ENCODE measurements around the gene DLX4.

The DLX4 gene, protein sequence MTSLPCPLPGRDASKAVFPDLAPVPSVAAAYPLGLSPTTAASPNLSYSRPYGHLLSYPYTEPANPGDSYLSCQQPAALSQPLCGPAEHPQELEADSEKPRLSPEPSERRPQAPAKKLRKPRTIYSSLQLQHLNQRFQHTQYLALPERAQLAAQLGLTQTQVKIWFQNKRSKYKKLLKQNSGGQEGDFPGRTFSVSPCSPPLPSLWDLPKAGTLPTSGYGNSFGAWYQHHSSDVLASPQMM

GRCh38 chr17:49969134-49969759 lies at the start of gene DLX4:
Gene DLX4, plus strand, starts transcription at chr17:49969190. Its CDS starts 279 bp downstream, at chr17:49969469.
- DNase-seq (no peak), ATAC-seq (no peak)

- DNase-seq (no peak), ATAC-seq (no peak)
These were observed 48.8 kb upstream of the DLX4 start for GRCh38 chr17:49920030-49920769.

DNA sequence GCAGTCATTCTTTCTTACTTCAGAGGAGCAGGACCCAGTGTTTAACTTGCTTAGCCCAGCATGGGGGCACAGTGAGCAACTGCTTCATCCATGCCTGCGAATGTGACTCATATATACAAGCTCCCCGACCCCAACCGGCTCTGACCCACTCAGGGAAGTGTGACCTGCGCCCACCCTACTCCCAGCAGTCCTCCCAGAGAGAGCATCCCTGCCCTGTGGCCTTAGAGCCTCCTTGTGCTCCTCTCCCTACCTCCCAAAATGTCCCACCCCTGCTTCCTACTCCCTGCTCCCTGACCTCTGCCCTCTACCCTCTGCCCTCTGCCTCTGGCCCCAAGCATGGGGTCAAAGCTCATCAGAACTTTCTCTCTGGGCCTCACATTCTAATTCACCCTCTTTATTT lies 46.9 kb upstream of the DLX4 start:
- no peak for DNase-seq

DNA sequence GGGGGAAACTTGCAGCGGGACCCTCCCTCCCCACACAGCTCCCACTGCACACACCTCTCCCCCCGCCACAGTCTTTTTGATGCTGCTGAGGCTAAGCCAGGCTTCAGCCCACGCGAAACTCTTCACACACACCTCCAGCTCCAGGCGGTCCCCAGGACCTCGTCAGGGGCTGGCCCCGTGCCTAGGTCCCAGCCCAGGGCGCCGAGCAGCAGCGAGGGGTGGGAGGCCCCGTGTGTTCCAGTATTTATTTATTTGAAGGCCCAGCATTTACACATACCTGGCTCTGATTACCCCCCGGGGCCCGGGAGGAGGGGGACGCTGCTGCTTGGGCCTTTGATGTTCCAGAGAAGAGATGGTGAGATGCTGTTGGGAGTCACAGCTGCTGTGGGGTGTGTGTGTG lies 44.9 kb upstream of the DLX4 start:
- ATAC-seq (no peak), DNase-seq (no peak)

More for the DNA sequence above, 46.9 kb upstream of the DLX4 start:
- no peak for ATAC-seq

DNA sequence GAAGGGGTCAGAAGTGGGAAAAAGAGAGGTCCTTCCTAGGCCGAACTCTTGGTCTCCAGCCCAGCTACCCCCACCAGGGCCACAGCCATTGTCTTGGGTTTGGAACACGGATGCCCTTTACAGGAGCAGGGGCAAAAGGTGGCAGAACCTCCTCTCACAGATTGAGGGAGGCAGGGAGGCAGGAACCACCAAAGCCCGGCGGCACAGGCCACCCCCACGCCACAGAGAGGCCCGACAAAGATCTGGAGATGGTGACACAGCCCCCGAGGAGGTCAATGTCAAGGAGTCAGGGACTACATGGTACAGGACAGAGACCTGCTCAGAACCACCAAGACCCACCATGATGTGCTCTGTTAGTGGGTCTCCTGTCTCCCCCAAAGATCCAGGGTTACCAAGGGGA lies 44.4 kb upstream of the DLX4 start:
- ATAC-seq (no peak), DNase-seq (no peak)

DNA sequence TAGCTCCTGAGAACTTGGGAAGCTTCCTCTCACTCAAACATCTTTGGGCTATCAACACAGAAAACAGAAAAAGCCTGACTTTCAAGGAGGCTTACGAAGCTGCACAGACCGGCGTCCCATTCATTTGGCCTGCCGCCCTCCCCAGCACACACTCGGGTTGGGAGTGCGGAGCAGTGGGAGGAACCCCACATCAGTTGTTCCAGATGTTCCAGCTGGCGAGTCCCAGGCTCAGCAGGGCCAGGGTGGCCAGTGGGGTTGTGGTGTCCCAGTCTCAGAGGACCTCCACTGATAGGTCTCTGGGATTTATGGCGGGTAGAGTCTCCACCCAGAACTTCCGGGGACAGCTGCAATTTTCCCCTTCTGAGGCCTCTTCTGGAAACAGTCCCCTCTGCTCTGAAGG lies 43.1 kb upstream of the DLX4 start:
- DNase-seq (no peak), ATAC-seq (no peak)

DNA sequence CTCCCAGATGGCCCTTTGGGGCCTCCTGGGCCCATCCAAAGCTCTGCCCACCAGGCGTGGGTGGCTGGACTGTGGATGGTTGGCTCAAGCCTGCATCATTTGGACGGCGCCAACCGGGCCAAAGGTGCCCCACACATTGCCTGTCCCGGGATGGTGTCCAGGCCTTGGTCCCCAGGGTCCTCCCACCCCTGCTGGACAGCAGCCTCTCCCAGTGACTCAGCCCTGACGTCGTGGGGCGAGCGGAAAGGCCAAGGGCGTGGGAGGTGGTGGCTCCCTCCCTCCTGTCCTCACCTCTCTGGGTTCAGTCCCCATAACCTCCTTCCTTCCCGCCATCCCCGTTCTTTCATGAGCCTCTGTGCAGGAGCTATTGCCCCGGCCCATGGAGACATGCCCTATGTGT lies 42.1 kb upstream of the DLX4 start:
- no peak for DNase-seq
- no peak for ATAC-seq

GRCh38 chr17:49928126-49928800 lies 40.7 kb upstream of the DLX4 start:
- DNase-seq (no peak), ATAC-seq (no peak)

DNA sequence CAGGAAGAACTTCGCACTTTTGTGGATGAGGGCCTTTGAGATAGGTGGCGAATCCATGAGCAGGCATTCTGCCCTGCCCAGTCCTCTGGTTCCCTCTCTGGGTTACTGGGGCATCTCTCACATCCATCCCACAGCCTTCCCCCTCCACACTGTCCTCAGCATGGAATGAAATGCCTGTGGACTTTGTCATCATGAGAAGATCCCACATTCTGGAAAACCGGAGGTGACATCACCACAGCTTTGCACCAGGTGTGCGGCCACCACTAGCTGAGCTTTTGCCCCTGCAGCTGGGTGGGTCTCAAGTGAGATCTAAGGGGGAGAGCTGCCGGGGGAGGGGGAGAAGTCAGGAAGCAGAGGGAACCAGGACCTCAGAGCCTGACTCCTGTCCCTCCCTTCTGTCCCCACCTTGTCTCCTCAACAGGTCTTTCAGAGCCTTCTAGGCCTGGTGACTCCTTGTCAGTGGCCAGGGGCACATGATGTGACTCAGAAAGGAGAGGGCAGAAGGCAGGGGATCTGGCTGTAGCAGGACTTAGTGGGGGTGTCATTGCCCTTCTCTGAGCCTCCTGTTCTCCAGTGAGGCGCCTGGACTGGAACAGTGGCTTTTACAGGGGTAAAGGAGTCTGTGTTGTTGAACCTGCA lies 40.0 kb upstream of the DLX4 start:
- ATAC-seq (no peak), DNase-seq (no peak)

GRCh38 chr17:49930880-49931279 lies 38.1 kb upstream of the DLX4 start:
- DNase-seq (no peak), ATAC-seq (no peak)

DNA sequence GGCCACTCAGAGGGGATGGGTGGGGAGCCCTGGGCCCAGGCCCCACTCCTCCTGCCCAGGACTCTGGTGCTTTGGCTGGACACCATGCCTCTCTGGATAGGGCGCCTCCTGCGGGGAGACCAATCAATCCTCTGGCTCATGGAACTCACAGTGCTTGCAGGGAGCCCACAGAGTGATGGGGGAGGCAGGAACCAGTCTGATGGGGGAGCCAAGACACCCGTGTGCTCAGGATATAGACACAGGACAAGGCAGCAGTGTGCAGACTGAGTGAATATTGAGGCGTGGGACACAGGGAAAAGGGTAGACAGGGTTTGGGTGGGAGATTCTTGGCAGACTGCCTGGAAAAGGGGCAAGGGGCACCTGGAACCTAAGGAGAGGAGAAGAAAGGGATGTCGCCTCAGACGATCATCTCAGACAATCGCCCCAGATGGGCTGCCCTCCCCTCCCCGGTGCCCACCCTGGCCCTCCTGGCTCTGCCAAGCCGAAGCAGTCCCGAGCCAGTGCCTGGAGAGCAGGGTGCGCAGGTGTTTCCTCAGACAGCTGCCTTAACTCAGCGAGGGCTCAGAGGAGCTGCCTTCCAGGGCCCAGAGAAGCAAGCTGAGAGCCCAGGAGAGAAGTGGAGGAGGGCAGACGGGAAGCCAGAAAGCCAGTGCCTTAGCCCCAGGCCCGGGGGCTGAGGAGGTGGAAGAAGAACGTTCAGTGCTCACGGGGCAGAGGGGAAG lies 37.4 kb upstream of the DLX4 start:
- DNase-seq (no peak), ATAC-seq (no peak)

- DNase-seq (no peak), ATAC-seq (no peak)
These were observed 36.8 kb upstream of the DLX4 start for GRCh38 chr17:49932138-49932723.

GRCh38 chr17:49932901-49933300 lies 36.1 kb upstream of the DLX4 start:
- DNase-seq = no peak
- ATAC-seq = no peak

- no peak for DNase-seq
- ATAC-seq = no peak
These were observed 33.3 kb upstream of the DLX4 start for GRCh38 chr17:49935526-49936210.

DNA sequence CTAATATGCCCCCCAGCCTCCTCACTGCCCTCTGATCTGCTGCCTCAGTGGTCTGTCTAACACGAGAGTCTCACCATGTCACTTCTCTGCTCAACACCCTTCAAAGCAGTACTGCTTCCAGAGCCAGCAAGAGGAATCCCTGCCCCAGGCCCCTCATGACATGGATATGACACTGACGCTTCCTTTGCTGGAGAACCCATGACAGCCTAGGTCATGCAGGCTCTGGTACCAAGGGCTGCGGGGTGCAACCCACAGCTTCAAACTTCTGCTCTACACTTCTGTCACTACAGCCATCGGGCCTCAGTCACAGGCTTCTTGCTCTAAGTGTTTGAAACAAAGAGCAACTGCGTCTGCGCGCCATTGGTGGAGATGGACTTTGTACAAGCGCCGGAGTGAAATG lies 32.6 kb upstream of the DLX4 start:
- ATAC-seq = no peak

DNA sequence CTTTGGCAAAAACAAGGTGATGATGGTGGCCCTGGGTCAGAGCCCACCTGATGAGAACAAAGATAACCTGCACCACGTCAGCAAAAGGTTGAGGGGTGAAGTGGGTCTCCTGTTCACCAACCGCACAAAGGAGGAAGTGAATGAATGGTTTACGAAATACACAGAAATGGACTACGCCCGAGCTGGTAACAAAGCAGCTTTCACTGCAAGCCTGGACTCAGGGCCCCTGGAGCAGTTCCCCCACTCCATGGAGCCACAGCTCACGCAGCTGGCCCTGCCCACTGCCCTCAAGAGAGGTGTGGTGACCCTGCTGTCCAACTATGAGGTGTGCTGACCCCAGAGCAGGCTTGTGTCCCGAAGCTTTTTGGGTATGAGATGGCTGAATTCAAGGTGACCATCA lies 29.7 kb upstream of the DLX4 start:
- no peak for DNase-seq
- no peak for ATAC-seq

More for the DNA sequence above, 32.6 kb upstream of the DLX4 start:
- DNase-seq = no peak

GRCh38 chr17:49941427-49941826 lies 27.6 kb upstream of the DLX4 start:
- ATAC-seq = no peak
- DNase-seq = no peak

DNA sequence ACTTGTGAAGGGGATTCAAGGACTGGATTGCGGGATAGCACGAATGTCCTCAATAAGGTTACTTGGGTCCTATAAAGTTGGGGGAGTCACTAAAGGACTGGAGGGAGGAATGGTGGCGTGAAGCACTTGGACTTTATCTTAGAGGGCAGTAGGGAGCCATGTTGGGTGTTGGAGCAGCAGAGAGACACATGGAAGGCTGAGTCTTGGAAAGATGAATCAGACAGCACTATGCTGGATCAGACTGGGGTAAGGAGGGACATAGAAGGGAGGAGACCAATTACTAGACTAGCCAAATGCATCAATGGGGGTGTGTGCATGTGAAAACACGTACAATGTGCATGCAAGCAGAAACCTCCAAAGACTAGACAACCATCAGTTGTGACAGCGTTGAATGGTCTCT lies 26.0 kb upstream of the DLX4 start:
- DNase-seq (no peak), ATAC-seq (no peak)

- ATAC-seq (no peak), DNase-seq (no peak)
These were observed 24.6 kb upstream of the DLX4 start for GRCh38 chr17:49944273-49944870.

DNA sequence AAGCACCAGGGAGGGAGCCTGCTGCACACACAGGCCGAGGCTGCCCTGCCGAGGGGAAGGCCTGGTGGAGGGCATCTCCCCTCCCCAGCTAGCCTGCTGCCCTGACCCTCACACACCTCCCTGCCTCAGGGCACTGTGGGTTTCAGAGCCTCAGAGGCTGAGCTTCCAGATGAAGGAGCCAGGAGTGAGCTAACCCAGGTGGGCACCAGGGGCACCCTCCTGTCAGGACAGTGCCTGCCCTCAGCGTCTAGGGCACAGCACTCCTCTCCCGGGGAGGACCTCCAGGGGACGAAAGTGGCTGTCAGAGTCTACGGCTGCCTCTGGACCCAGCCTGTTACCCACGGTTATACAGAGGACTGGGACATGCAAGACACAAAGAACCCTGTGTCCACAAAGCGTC lies 22.8 kb upstream of the DLX4 start:
- no peak for ATAC-seq
- no peak for DNase-seq
